Brain pericyte (primary cell): ENCODE measurements around the gene GPC5.

Experiments
- DNase-seq: peaks from one replicate; pipeline ENCODE4 v3.0.0-alpha.2; 2012; ENCODE audit warnings: low read depth, low spot score

GPC5 gene

GRCh38 chr13:92346046-92346445 lies 947.6 kb downstream of the GPC5 start:
- no peak for DNase-seq

GRCh38 chr13:92354583-92354982 lies 956.2 kb downstream of the GPC5 start:
- no peak for DNase-seq

GRCh38 chr13:92355213-92355612 lies 956.8 kb downstream of the GPC5 start:
- DNase-seq = no peak

- DNase-seq = no peak
These were observed 964.3 kb downstream of the GPC5 start for GRCh38 chr13:92362717-92363116.

GRCh38 chr13:92365904-92366303 lies 967.5 kb downstream of the GPC5 start:
- no peak for DNase-seq

GRCh38 chr13:92377396-92377795 lies 979.0 kb downstream of the GPC5 start:
- no peak for DNase-seq

GRCh38 chr13:92379371-92379770 lies 981.0 kb downstream of the GPC5 start:
- no peak for DNase-seq

GRCh38 chr13:92384410-92384809 lies 986.0 kb downstream of the GPC5 start:
- DNase-seq = no peak

GRCh38 chr13:92387245-92387644 lies 988.8 kb downstream of the GPC5 start:
- no peak for DNase-seq

GRCh38 chr13:92390217-92390616 lies 991.8 kb downstream of the GPC5 start:
- DNase-seq = no peak

GRCh38 chr13:92403606-92404005 lies 1005.2 kb downstream of the GPC5 start:
- no peak for DNase-seq

GRCh38 chr13:92407858-92408257 lies 1009.4 kb downstream of the GPC5 start:
- DNase-seq = no peak

- DNase-seq = no peak
These were observed 1014.1 kb downstream of the GPC5 start for GRCh38 chr13:92412481-92412880.

- no peak for DNase-seq
These were observed 1014.6 kb downstream of the GPC5 start for GRCh38 chr13:92412996-92413395.

GRCh38 chr13:92413452-92413851 lies 1015.0 kb downstream of the GPC5 start:
- DNase-seq = no peak

GRCh38 chr13:92414851-92415250 lies 1016.4 kb downstream of the GPC5 start:
- DNase-seq = no peak

GRCh38 chr13:92415781-92416180 lies 1017.4 kb downstream of the GPC5 start:
- DNase-seq = no peak

GRCh38 chr13:92418818-92419412 lies 1020.5 kb downstream of the GPC5 start:
- no peak for DNase-seq

GRCh38 chr13:92429231-92429630 lies 1030.8 kb downstream of the GPC5 start:
- no peak for DNase-seq

GRCh38 chr13:92433386-92433785 lies 1035.0 kb downstream of the GPC5 start:
- no peak for DNase-seq

- no peak for DNase-seq
These were observed 1035.5 kb downstream of the GPC5 start for GRCh38 chr13:92433963-92434362.

- DNase-seq = no peak
These were observed 1038.5 kb downstream of the GPC5 start for GRCh38 chr13:92436924-92437323.

- no peak for DNase-seq
These were observed 1045.8 kb downstream of the GPC5 start for GRCh38 chr13:92444244-92444643.

GRCh38 chr13:92451060-92451459 lies 1052.6 kb downstream of the GPC5 start:
- DNase-seq = no peak
